ENCODE measurements around the gene ADAMTSL5. TPM values are rescaled to one million over a fixed set of nuclear protein-coding genes. Genes with fewer than 3 reads are reported as not detected.

Gene ADAMTSL5
- total and polyA plus RNA-seq, 9 of the 15 experiments (the other 6 are each of a cell fraction or from before 2014, with no cell fraction given), result 1.0 to 11.6 (median 4.1) TPM

- TF ChIP-seq ZMIZ1 (IDR thresholded peaks at IDR 0.05; ENCODE audit: low read depth in 2 of 2, low read length in 2 of 2) (no peak), L3MBTL2 (IDR thresholded peaks at IDR 0.05) (peak; percentile 31; the same call in 1 of the 2 replicates), GTF2F1 (IDR thresholded peaks at IDR 0.05; ENCODE audit: low read depth, low read length) (no peak), DNMT1 (IDR thresholded peaks at IDR 0.05) (no peak), HLTF (IDR thresholded peaks at IDR 0.05) (peak; percentile 84; the same call in 1 of the 2 replicates), ZNF639 (CRISPR knock-in tag; conservative IDR thresholded peaks at IDR 0.05 in 1 of 2, IDR thresholded peaks at IDR 0.05 in 1 of 2) (peak in 1 of 2 experiments; percentile 56; a peak in 1 of 4 replicates), U2AF2 (optimal IDR thresholded peaks at IDR 0.05; ENCODE audit: low read depth, low read length) (no peak), TEAD4 (IDR thresholded peaks at IDR 0.05; ENCODE audit: low read length) (no peak), TEAD4 (CRISPR knock-in tag; IDR thresholded peaks at IDR 0.05; ENCODE audit: borderline replicate concordance) (no peak), EZH2 (IDR thresholded peaks at IDR 0.05; ENCODE audit: borderline replicate concordance, low read depth, low read length) (no peak), NFXL1 (CRISPR knock-in tag; IDR thresholded peaks at IDR 0.05) (no peak), ZBED1 (IDR thresholded peaks at IDR 0.05) (no peak), SREBF2 (CRISPR knock-in tag; IDR thresholded peaks at IDR 0.05) (no peak), HDGF (IDR thresholded peaks at IDR 0.05) (peak; percentile 85), ZZZ3 (IDR thresholded peaks at IDR 0.05) (no peak), CREB3 (tag; conservative IDR thresholded peaks at IDR 0.05; ENCODE audit: low read depth) (no peak), KAT7 (CRISPR knock-in tag; IDR thresholded peaks at IDR 0.05; ENCODE audit: borderline replicate concordance) (no peak)
Observed at GRCh38 chr19:1512671-1513498, at the start of gene ADAMTSL5 (continued).
